ENCODE measurements around the gene C16orf95.

Gene C16orf95

GRCh38 chr16:87332150-87332549 is 15.0 kb upstream of the C16orf95 start:
- no peak for DNase-seq (ENCODE audit: low read depth)

GRCh38 chr16:87331241-87331801 is 14.1 kb upstream of the C16orf95 start:
- no peak for DNase-seq (ENCODE audit: low read depth)

GRCh38 chr16:87330646-87331045 is 13.5 kb upstream of the C16orf95 start:
- DNase-seq (ENCODE audit: low read depth), result no peak

GRCh38 chr16:87330257-87330624 is 13.0 kb upstream of the C16orf95 start:
- no peak for DNase-seq (ENCODE audit: low read depth)

- DNase-seq (ENCODE audit: low read depth), result no peak
Observed at GRCh38 chr16:87329436-87330256, 12.5 kb upstream of the C16orf95 start.

- DNase-seq (ENCODE audit: low read depth), result no peak
Observed at GRCh38 chr16:87328846-87329245, 11.7 kb upstream of the C16orf95 start.

- no peak for DNase-seq (ENCODE audit: low read depth)
Observed at GRCh38 chr16:87327798-87328495, 10.8 kb upstream of the C16orf95 start.

- no peak for DNase-seq (ENCODE audit: low read depth)
Observed at GRCh38 chr16:87326151-87326571, 9.0 kb upstream of the C16orf95 start.

- no peak for DNase-seq (ENCODE audit: low read depth)
Observed at GRCh38 chr16:87325423-87325858, 8.2 kb upstream of the C16orf95 start.

GRCh38 chr16:87324411-87325275 is 7.5 kb upstream of the C16orf95 start:
- DNase-seq (ENCODE audit: low read depth), result peak; percentile 16

- no peak for DNase-seq (ENCODE audit: low read depth)
Observed at GRCh38 chr16:87323727-87324410, 6.7 kb upstream of the C16orf95 start.

GRCh38 chr16:87322833-87323726 is 5.9 kb upstream of the C16orf95 start:
- DNase-seq (ENCODE audit: low read depth), result no peak

- DNase-seq (ENCODE audit: low read depth), result no peak
Observed at GRCh38 chr16:87322360-87322759, 5.2 kb upstream of the C16orf95 start.

GRCh38 chr16:87321336-87322107 is 4.3 kb upstream of the C16orf95 start:
- DNase-seq (ENCODE audit: low read depth), result no peak

GRCh38 chr16:87320510-87321227 is 3.5 kb upstream of the C16orf95 start:
- no peak for DNase-seq (ENCODE audit: low read depth)

- no peak for DNase-seq (ENCODE audit: low read depth)
Observed at GRCh38 chr16:87319997-87320491, 2.9 kb upstream of the C16orf95 start.

GRCh38 chr16:87319011-87319410 is 1.8 kb upstream of the C16orf95 start:
- DNase-seq (ENCODE audit: low read depth), result no peak

GRCh38 chr16:87317750-87318644 is 805 bp upstream of the C16orf95 start:
- no peak for DNase-seq (ENCODE audit: low read depth)
